Right lobe of liver (tissue), 4 donors: ENCODE results near the gene ZNF280D.

Source experiments
- POLR2A ChIP-seq: fragments of 450-650 bp; IDR thresholded peaks from one replicate; pipeline ENCODE4 v1.6.1; 2017; ENCODE audit warnings: antibody characterized with exemption, mild to moderate bottlenecking
- TF ChIP-seq, protein P1 (sequence below), 4 donors: fragments of 200-600 bp in 3 of 4; fragments of 450-650 bp in 1 of 4; IDR thresholded peaks; one replicate each; pipeline versions ENCODE4 v1.5.1 to v1.8.0; 2016 to 2022; ENCODE audit warnings: antibody characterized with exemption in 4 of 4, mild to moderate bottlenecking in 2 of 4
- donor health status: DM: no; HTN: no; CAD: no.
- donor health status: DM: no; HTN: no; CAD: no.
- donor health status: DM: no; HTN: yes; CAD: no.

DNA sequence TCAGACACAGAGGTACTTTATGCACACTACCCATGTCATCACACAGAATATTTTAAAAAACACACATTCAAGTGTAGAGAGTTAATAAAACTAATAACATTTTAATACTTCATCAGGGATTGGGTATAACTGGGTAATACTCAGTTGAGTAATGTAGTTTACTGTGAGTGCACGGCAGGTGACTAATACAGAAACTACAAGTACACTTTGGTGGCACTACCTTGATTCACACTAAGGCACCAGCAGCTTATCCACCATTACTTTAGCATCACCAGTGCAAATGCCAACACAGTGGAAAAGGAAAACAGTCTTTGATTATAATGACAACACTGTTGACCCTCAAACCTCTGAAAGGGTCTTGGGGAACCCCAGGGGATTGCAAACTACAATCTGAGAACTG, 33.6 kb downstream of the ZNF280D start:
- TF ChIP-seq, protein P1, sequence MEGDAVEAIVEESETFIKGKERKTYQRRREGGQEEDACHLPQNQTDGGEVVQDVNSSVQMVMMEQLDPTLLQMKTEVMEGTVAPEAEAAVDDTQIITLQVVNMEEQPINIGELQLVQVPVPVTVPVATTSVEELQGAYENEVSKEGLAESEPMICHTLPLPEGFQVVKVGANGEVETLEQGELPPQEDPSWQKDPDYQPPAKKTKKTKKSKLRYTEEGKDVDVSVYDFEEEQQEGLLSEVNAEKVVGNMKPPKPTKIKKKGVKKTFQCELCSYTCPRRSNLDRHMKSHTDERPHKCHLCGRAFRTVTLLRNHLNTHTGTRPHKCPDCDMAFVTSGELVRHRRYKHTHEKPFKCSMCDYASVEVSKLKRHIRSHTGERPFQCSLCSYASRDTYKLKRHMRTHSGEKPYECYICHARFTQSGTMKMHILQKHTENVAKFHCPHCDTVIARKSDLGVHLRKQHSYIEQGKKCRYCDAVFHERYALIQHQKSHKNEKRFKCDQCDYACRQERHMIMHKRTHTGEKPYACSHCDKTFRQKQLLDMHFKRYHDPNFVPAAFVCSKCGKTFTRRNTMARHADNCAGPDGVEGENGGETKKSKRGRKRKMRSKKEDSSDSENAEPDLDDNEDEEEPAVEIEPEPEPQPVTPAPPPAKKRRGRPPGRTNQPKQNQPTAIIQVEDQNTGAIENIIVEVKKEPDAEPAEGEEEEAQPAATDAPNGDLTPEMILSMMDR (IDR thresholded peaks at IDR 0.05): no peak
- no peak for TF ChIP-seq POLR2A
